GM19043 (cell line): ENCODE measurements around the gene UQCRHL.
A peak's percentile ranks its signal among the peaks of the same experiment; 100 is the strongest.
"Not testable (repeated sequence)": the region's sequence is repeated elsewhere in the genome, so short reads cannot be mapped to it uniquely, and the experiment has no call there.

Experiments used
- ATAC-seq: cut with Tn5 transposase; IDR thresholded peaks from one replicate; pipeline ENCODE4 v1.9.1; 2021; ENCODE audit warnings: low read depth; ENCODE audit not compliant: unreplicated experiment

Gene UQCRHL

GRCh38 chr1:15835741-15836510 is 28.5 kb upstream of the UQCRHL start:
- peak; percentile 34 for ATAC-seq

GRCh38 chr1:15835205-15835740 is 27.8 kb upstream of the UQCRHL start:
- no peak for ATAC-seq

- ATAC-seq, result peak; percentile 43
Observed at GRCh38 chr1:15834406-15835204, 27.2 kb upstream of the UQCRHL start.

GRCh38 chr1:15833842-15834405 is 26.5 kb upstream of the UQCRHL start:
- no peak for ATAC-seq

- ATAC-seq, result no peak
Observed at GRCh38 chr1:15833069-15833679, 25.7 kb upstream of the UQCRHL start.

- no peak for ATAC-seq
Observed at GRCh38 chr1:15830258-15830657, 22.8 kb upstream of the UQCRHL start.

GRCh38 chr1:15828931-15829330 is 21.5 kb upstream of the UQCRHL start:
- not testable (repeated sequence) for ATAC-seq

- ATAC-seq, result not testable (repeated sequence)
Observed at GRCh38 chr1:15827567-15827966, 20.1 kb upstream of the UQCRHL start.

- ATAC-seq, result no peak
Observed at GRCh38 chr1:15826810-15827507, 19.5 kb upstream of the UQCRHL start.

GRCh38 chr1:15825800-15826199 is 18.4 kb upstream of the UQCRHL start:
- no peak for ATAC-seq

- no peak for ATAC-seq
Observed at GRCh38 chr1:15820478-15820877, 13.0 kb upstream of the UQCRHL start.

GRCh38 chr1:15816674-15817073 is 9.2 kb upstream of the UQCRHL start:
- ATAC-seq, result no peak

- ATAC-seq, result no peak
Observed at GRCh38 chr1:15810073-15810472, 2.6 kb upstream of the UQCRHL start.

GRCh38 chr1:15808955-15809354 is 1.5 kb upstream of the UQCRHL start:
- ATAC-seq, result no peak

- no peak for ATAC-seq
Observed at GRCh38 chr1:15807121-15807520, 328 bp downstream of the UQCRHL start.

GRCh38 chr1:15804060-15804459 is 3.4 kb downstream of the UQCRHL start:
- ATAC-seq, result no peak

GRCh38 chr1:15803380-15803779 is 4.1 kb downstream of the UQCRHL start:
- no peak for ATAC-seq

GRCh38 chr1:15802234-15802965 is 5.0 kb downstream of the UQCRHL start:
- ATAC-seq, result no peak
